GM23248 (cell line): Measurements from ENCODE around the gene PPFIA1.

ENCODE experiments used
- EZH2 ChIP-seq: fragments of 200-600 bp; sonication (generic); IDR thresholded peaks from 2 replicates; pipeline ENCODE4 v1.6.1; 2018; ENCODE audit warnings: antibody characterized with exemption, mild to moderate bottlenecking; ENCODE audit not compliant: insufficient read depth, poor library complexity, severe bottlenecking
- EZH2phosphoT487 ChIP-seq: fragments of 200-600 bp; sonication (generic); IDR thresholded peaks from 2 replicates; pipeline ENCODE4 v1.6.1; 2018; ENCODE audit warnings: antibody characterized with exemption, moderate library complexity, mild to moderate bottlenecking, low read depth; ENCODE audit not compliant: insufficient read depth

- TF ChIP-seq EZH2 (no peak), EZH2phosphoT487 (no peak)
Observed at GRCh38 chr11:70397983-70398833, 127.7 kb downstream of the PPFIA1 start, which contains the start of gene CTTN.
